T-helper 1 cell (primary cell): ENCODE data around the gene CORO1C.
"Not testable (repeated sequence)": the region's sequence is repeated elsewhere in the genome, so short reads cannot be mapped to it uniquely, and the experiment has no call there.

ENCODE experiments used
- DNase-seq, 5 donors: peaks; one replicate each; pipeline ENCODE4 v3.0.0-alpha.2; 2012 to 2020
- total RNA-seq, 4 donors: gene quantifications; one replicate each; lab custom pipeline; 2026; lab: John Stamatoyannopoulos, UW

Gene CORO1C
- total RNA-seq, result 5.9 to 9.1 (median 7.2) reads per million in 4 donors

GRCh38 chr12:108731105-108731865 is at the start of gene CORO1C:
TSS of gene CORO1C (minus strand) at chr12:108731518. CDS start at chr12:108701318, 30,200 bp downstream.
- DNase-seq, result peak; percentile 89 to 97 (median 92)

GRCh38 chr12:108779998-108780688 is 48.8 kb upstream of the CORO1C start:
- DNase-seq, result no peak

GRCh38 chr12:108778053-108778452 is 46.7 kb upstream of the CORO1C start:
- DNase-seq, result no peak

GRCh38 chr12:108777156-108777555 is 45.8 kb upstream of the CORO1C start:
- DNase-seq, result no peak

GRCh38 chr12:108773798-108774788 is 42.8 kb upstream of the CORO1C start:
- DNase-seq, result no peak

- no peak for DNase-seq
These were observed 41.8 kb upstream of the CORO1C start for GRCh38 chr12:108772891-108773797.

- DNase-seq, result no peak
These were observed 40.9 kb upstream of the CORO1C start for GRCh38 chr12:108772247-108772646.

GRCh38 chr12:108771835-108772234 is 40.5 kb upstream of the CORO1C start:
- not testable (repeated sequence) for DNase-seq

GRCh38 chr12:108770963-108771362 is 39.6 kb upstream of the CORO1C start:
- no peak for DNase-seq

GRCh38 chr12:108770269-108770829 is 39.0 kb upstream of the CORO1C start:
- no peak for DNase-seq

GRCh38 chr12:108768591-108769500 is 37.5 kb upstream of the CORO1C start:
- peak in 2 of 5 donors; percentile 9 to 11 for DNase-seq

- DNase-seq, result no peak
These were observed 35.0 kb upstream of the CORO1C start for GRCh38 chr12:108766294-108766693.

GRCh38 chr12:108765289-108765764 is 34.0 kb upstream of the CORO1C start:
- no peak for DNase-seq

- DNase-seq, result no peak
These were observed 33.4 kb upstream of the CORO1C start for GRCh38 chr12:108764540-108765288.

GRCh38 chr12:108761226-108761625 is 29.9 kb upstream of the CORO1C start:
- no peak for DNase-seq

- no peak for DNase-seq
These were observed 28.6 kb upstream of the CORO1C start for GRCh38 chr12:108759924-108760323.

GRCh38 chr12:108757856-108758255 is 26.5 kb upstream of the CORO1C start:
- no peak for DNase-seq

- DNase-seq, result no peak
These were observed 25.1 kb upstream of the CORO1C start for GRCh38 chr12:108756421-108756820.

GRCh38 chr12:108755481-108755880 is 24.2 kb upstream of the CORO1C start:
- DNase-seq, result no peak
